Keratinocyte (primary cell): ENCODE measurements around the gene LAMA1. TPM values are rescaled to one million over a fixed set of nuclear protein-coding genes. Genes with fewer than 3 reads are reported as not detected.

Source experiments
- DNase-seq: peaks from one replicate; pipeline ENCODE4 v3.0.0-alpha.2; 2011; ENCODE audit warnings: low read depth, missing footprints, low spot score
- FAIRE-seq: peaks from 2 replicates; lab custom pipeline; 2011; peaks lifted over from hg19 to GRCh38; lab: Jason Lieb, UNC
- H2AFZ ChIP-seq: 2 replicates; pipeline ENCODE4 v1.6.0; 2012; ENCODE audit warnings: low read length, control low read depth, inconsistent platforms; ENCODE audit not compliant: control insufficient read depth
- H3K27ac ChIP-seq: 2 replicates; pipeline ENCODE4 v1.5.1; 2011; ENCODE audit warnings: low read length; ENCODE audit not compliant: control insufficient read depth, insufficient read depth
- H3K27me3 ChIP-seq: 3 replicates; pipeline ENCODE4 v1.6.0; 2011; ENCODE audit warnings: low read length; ENCODE audit not compliant: control insufficient read depth, insufficient read depth; ENCODE audit errors: extremely low read depth
- H3K36me3 ChIP-seq, 2 experiments: 2 replicates in 1 of 2; 3 replicates in 1 of 2; pipeline ENCODE4 v1.5.1; 2011; ENCODE audit warnings: low read length in 2 of 2, mild to moderate bottlenecking in 1 of 2; ENCODE audit not compliant: control insufficient read depth in 2 of 2, insufficient read depth in 2 of 2; ENCODE audit errors: extremely low read depth in 1 of 2
- H3K4me1 ChIP-seq: 3 replicates; pipeline ENCODE4 v1.5.1; 2011; ENCODE audit warnings: low read length; ENCODE audit not compliant: control insufficient read depth, insufficient read depth; ENCODE audit errors: extremely low read depth
- H3K4me2 ChIP-seq: 3 replicates; pipeline ENCODE4 v1.6.0; 2011; ENCODE audit warnings: low read depth, low read length; ENCODE audit not compliant: control insufficient read depth, insufficient read depth; ENCODE audit errors: extremely low read depth
- H3K4me3 ChIP-seq, 3 experiments: fragments of 200-600 bp in 1 of 3; sonication (generic) in 1 of 3; 2 replicates in 2 of 3; 3 replicates in 1 of 3; pipeline ENCODE4 v1.5.1; 2011 to 2016; ENCODE audit warnings: low read length in 3 of 3, mild to moderate bottlenecking in 3 of 3, control low read depth in 2 of 3, inconsistent platforms in 1 of 3, low read depth in 1 of 3, mixed read lengths in 1 of 3, mixed run types in 1 of 3, moderate library complexity in 1 of 3; ENCODE audit not compliant: control insufficient read depth in 2 of 3, insufficient read depth in 2 of 3; ENCODE audit errors: extremely low read depth in 1 of 3
- H3K79me2 ChIP-seq: 2 replicates; pipeline ENCODE4 v1.6.0; 2012; ENCODE audit warnings: low read length; ENCODE audit not compliant: control insufficient read depth, insufficient read depth
- H3K9ac ChIP-seq: 3 replicates; pipeline ENCODE4 v1.6.0; 2011; ENCODE audit warnings: low read length; ENCODE audit not compliant: control insufficient read depth, insufficient read depth; ENCODE audit errors: extremely low read depth
- H3K9me1 ChIP-seq: 3 replicates; pipeline ENCODE4 v1.6.0; 2011; ENCODE audit warnings: low read length; ENCODE audit not compliant: control insufficient read depth, insufficient read depth; ENCODE audit errors: extremely low read depth
- H3K9me3 ChIP-seq: 2 replicates; pipeline ENCODE4 v1.5.1; 2012; ENCODE audit warnings: low read depth, low read length; ENCODE audit not compliant: control insufficient read depth
- H4K20me1 ChIP-seq: 3 replicates; pipeline ENCODE4 v1.6.0; 2011; ENCODE audit warnings: low read length; ENCODE audit not compliant: control insufficient read depth, insufficient read depth; ENCODE audit errors: extremely low read depth
- EZH2 ChIP-seq: IDR thresholded peaks from one replicate; pipeline ENCODE4 v1.6.1; 2012; ENCODE audit warnings: inconsistent platforms, mild to moderate bottlenecking, low read length, moderate library complexity
- dilution Hi-C: fragments of 300-500 bp; cut with MboI; formaldehyde crosslinking; loops from one replicate; pipeline ENCODE4 v1.7.0; 2020; ENCODE audit warnings: low sequenced_read_pairs; ENCODE audit not compliant: extremely low pct_ligation_motif_present
- polyA plus RNA-seq, 5 experiments: library from polyadenylated mRNA; depleted of rRNA in 3 of 5; stranded (reverse) in 3 of 5; stranded (forward) in 1 of 5; unstranded in 1 of 5; fragments of >200 nt; gene quantifications; 1 replicate in 1 of 5; 2 replicates in 3 of 5; 3 replicates in 1 of 5; pipeline versions ENCODE4 v1.2.1 to v1.2.3, GENCODE V29; 2011 to 2012; ENCODE audit warnings: missing spikeins in 2 of 5, low read depth in 1 of 5, low replicate concordance in 1 of 5
- TF ChIP-seq, protein P1 (sequence below), 3 experiments: IDR thresholded peaks in 1 of 3; conservative IDR thresholded peaks in 1 of 3; optimal IDR thresholded peaks in 1 of 3; 2 replicates in 2 of 3; 3 replicates in 1 of 3; pipeline versions ENCODE3 to v1.5.1; 2011; ENCODE audit warnings: low read length in 3 of 3, mild to moderate bottlenecking in 3 of 3, moderate library complexity in 2 of 3, control low read depth in 1 of 3, inconsistent platforms in 1 of 3; ENCODE audit not compliant: insufficient read depth in 2 of 3; ENCODE audit errors: extremely low read depth in 1 of 3

Gene LAMA1
- polyA plus RNA-seq, 1 donor (not counting 4 experiments of a cell fraction or from before 2014, with no cell fraction given), result 2.1 TPM

GRCh38 chr18:6960656-6961055 lies 156.9 kb downstream of the LAMA1 start:
- no peak for TF ChIP-seq EZH2
- Histone ChIP-seq H3K36me3 (no peaks in the 10 kb centered on the region), H3K9me3 (no peaks in the 10 kb centered on the region), H4K20me1 (no peaks in the 10 kb centered on the region), H3K9me1 (no peaks in the 10 kb centered on the region), H3K27me3 (no peaks in the 10 kb centered on the region), H3K4me2 (peak overlapping the region; percentile 45), H2AFZ (no peak overlapping the region), H3K9ac (no peak overlapping the region), H3K4me3 (no peak overlapping the region), H3K79me2 (no peaks in the 10 kb centered on the region), H3K4me1 (peaks cover 14% of the 10 kb centered on the region), H3K27ac (no peak overlapping the region)
- peak; percentile 81 for DNase-seq
- dilution Hi-C loops, result no loop called here
- peak; percentile 77 for FAIRE-seq

- H3K9me3 ChIP-seq, result no peaks in the 10 kb centered on the region
- no peak for DNase-seq
- H3K27ac ChIP-seq, result no peak overlapping the region
- no peak overlapping the region for H3K4me3 ChIP-seq
- no peaks in the 10 kb centered on the region for H4K20me1 ChIP-seq
- H3K27me3 ChIP-seq, result no peaks in the 10 kb centered on the region
- dilution Hi-C loops, result no loop called here
- no peak overlapping the region for H3K4me2 ChIP-seq
- TF ChIP-seq EZH2, result no peak
- TF ChIP-seq, protein P1, sequence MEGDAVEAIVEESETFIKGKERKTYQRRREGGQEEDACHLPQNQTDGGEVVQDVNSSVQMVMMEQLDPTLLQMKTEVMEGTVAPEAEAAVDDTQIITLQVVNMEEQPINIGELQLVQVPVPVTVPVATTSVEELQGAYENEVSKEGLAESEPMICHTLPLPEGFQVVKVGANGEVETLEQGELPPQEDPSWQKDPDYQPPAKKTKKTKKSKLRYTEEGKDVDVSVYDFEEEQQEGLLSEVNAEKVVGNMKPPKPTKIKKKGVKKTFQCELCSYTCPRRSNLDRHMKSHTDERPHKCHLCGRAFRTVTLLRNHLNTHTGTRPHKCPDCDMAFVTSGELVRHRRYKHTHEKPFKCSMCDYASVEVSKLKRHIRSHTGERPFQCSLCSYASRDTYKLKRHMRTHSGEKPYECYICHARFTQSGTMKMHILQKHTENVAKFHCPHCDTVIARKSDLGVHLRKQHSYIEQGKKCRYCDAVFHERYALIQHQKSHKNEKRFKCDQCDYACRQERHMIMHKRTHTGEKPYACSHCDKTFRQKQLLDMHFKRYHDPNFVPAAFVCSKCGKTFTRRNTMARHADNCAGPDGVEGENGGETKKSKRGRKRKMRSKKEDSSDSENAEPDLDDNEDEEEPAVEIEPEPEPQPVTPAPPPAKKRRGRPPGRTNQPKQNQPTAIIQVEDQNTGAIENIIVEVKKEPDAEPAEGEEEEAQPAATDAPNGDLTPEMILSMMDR (optimal IDR thresholded peaks at IDR 0.05 in 1 of 3, IDR thresholded peaks at IDR 0.05 in 1 of 3, conservative IDR thresholded peaks at IDR 0.05 in 1 of 3; ENCODE audit: extremely low read depth in 1 of 3, insufficient read depth in 2 of 3, low read length in 3 of 3), result no peak
- no peaks in the 10 kb centered on the region for H3K79me2 ChIP-seq
- no peaks in the 10 kb centered on the region for H3K9me1 ChIP-seq
- H3K36me3 ChIP-seq, result no peaks in the 10 kb centered on the region
- H3K4me1 ChIP-seq, result peaks cover 14% of the 10 kb centered on the region
- H2AFZ ChIP-seq, result no peak overlapping the region
- H3K9ac ChIP-seq, result no peak overlapping the region
- no peak for FAIRE-seq
These were observed 157.5 kb downstream of the LAMA1 start for GRCh38 chr18:6960124-6960523.

GRCh38 chr18:6959110-6959509 lies 158.5 kb downstream of the LAMA1 start:
- no peak overlapping the region for H3K9ac ChIP-seq
- no peaks in the 10 kb centered on the region for H3K36me3 ChIP-seq
- no peaks in the 10 kb centered on the region for H3K79me2 ChIP-seq
- H3K4me1 ChIP-seq, result peaks cover 14% of the 10 kb centered on the region
- FAIRE-seq, result no peak
- no peaks in the 10 kb centered on the region for H3K27me3 ChIP-seq
- no peak overlapping the region for H3K4me3 ChIP-seq
- H4K20me1 ChIP-seq, result no peaks in the 10 kb centered on the region
- DNase-seq, result no peak
- no peak overlapping the region for H3K4me2 ChIP-seq
- H3K9me3 ChIP-seq, result no peaks in the 10 kb centered on the region
- H3K27ac ChIP-seq, result no peak overlapping the region
- no peak for TF ChIP-seq EZH2
- TF ChIP-seq, protein P1 (optimal IDR thresholded peaks at IDR 0.05 in 1 of 3, IDR thresholded peaks at IDR 0.05 in 1 of 3, conservative IDR thresholded peaks at IDR 0.05 in 1 of 3; ENCODE audit: extremely low read depth in 1 of 3, insufficient read depth in 2 of 3, low read length in 3 of 3), result no peak
- no peak overlapping the region for H2AFZ ChIP-seq
- H3K9me1 ChIP-seq, result no peaks in the 10 kb centered on the region
- dilution Hi-C loops, result no loop called here
